DOHH2 (cell line): Measurements from ENCODE around the gene LAMA4.
"Not testable (repeated sequence)": the region's sequence is repeated elsewhere in the genome, so short reads cannot be mapped to it uniquely, and the experiment has no call there.

ENCODE experiments used
- H3F3A ChIP-seq: fragments of 200-600 bp; sonication (generic), shearing (Covaris generic); 2 replicates; pipeline ENCODE4 v1.6.0; 2016; ENCODE audit warnings: antibody characterized with exemption, mild to moderate bottlenecking; ENCODE audit not compliant: control insufficient read depth, insufficient read depth
- H3K27ac ChIP-seq: fragments of 200-600 bp; sonication (generic); 2 replicates; pipeline ENCODE4 v1.5.1; 2014; ENCODE audit warnings: low read depth, mild to moderate bottlenecking, low read length, moderate library complexity
- H3K27me3 ChIP-seq: fragments of 200-600 bp; sonication (generic); 2 replicates; pipeline ENCODE4 v1.6.1; 2014; ENCODE audit warnings: mild to moderate bottlenecking, low read length, mixed read lengths; ENCODE audit not compliant: control insufficient read depth
- H3K36me3 ChIP-seq: fragments of 200-600 bp; sonication (generic); 2 replicates; pipeline ENCODE4 v1.6.1; 2014; ENCODE audit warnings: mild to moderate bottlenecking, low read length, moderate library complexity, mixed read lengths; ENCODE audit not compliant: control insufficient read depth
- H3K4me1 ChIP-seq: fragments of 200-600 bp; sonication (generic); 2 replicates; pipeline ENCODE4 v1.6.1; 2014; ENCODE audit warnings: mild to moderate bottlenecking, low read length, mixed read lengths; ENCODE audit not compliant: control insufficient read depth
- H3K4me2 ChIP-seq: fragments of 200-600 bp; sonication (generic); 2 replicates; pipeline ENCODE4 v1.6.0; 2014; ENCODE audit warnings: mild to moderate bottlenecking, low read length, moderate library complexity
- H3K4me3 ChIP-seq: fragments of 200-600 bp; sonication (generic); 2 replicates; pipeline ENCODE4 v1.5.1; 2014; ENCODE audit warnings: mild to moderate bottlenecking, low read length, mixed read lengths
- H3K79me2 ChIP-seq: fragments of 200-600 bp; sonication (generic); 2 replicates; pipeline ENCODE4 v1.6.1; 2014; ENCODE audit warnings: mild to moderate bottlenecking, low read length, mixed read lengths; ENCODE audit not compliant: control insufficient read depth
- H3K9me2 ChIP-seq: fragments of 200-600 bp; sonication (generic); replicated peaks from 2 replicates; pipeline ENCODE4 v1.6.1; 2014; ENCODE audit warnings: mild to moderate bottlenecking, low read length, mixed read lengths; ENCODE audit not compliant: control insufficient read depth
- H3K9me3 ChIP-seq: fragments of 200-600 bp; sonication (generic); 2 replicates; pipeline ENCODE4 v1.6.1; 2014; ENCODE audit warnings: antibody characterized with exemption, low read length, mixed read lengths; ENCODE audit not compliant: control insufficient read depth, insufficient read depth
- H4K20me1 ChIP-seq: fragments of 200-600 bp; sonication (generic); 2 replicates; pipeline ENCODE4 v1.6.0; 2014; ENCODE audit warnings: low read depth, mild to moderate bottlenecking, antibody characterized with exemption, low read length, moderate library complexity; ENCODE audit not compliant: control insufficient read depth, insufficient read depth
- CTCF ChIP-seq: fragments of 200-600 bp; sonication (generic); IDR thresholded peaks from one replicate; pipeline ENCODE4 v1.5.1; 2014; ENCODE audit warnings: antibody characterized with exemption, mild to moderate bottlenecking, low read depth, low read length; ENCODE audit not compliant: poor library complexity, severe bottlenecking
- EZH2phosphoT487 ChIP-seq: fragments of 200-600 bp; sonication (generic); IDR thresholded peaks from 2 replicates; pipeline ENCODE4 v1.6.1; 2017; ENCODE audit warnings: borderline replicate concordance, mild to moderate bottlenecking, antibody characterized with exemption, low read length, moderate library complexity, mixed read lengths

The LAMA4 gene

GRCh38 chr6:112203577-112204349 is 50.6 kb downstream of the LAMA4 start:
- H3K4me1 ChIP-seq: no peaks in the 10 kb centered on the region
- H3F3A ChIP-seq: no peaks in the 10 kb centered on the region
- H3K9me3 ChIP-seq: no peaks in the 10 kb centered on the region
- no peaks in the 10 kb centered on the region for H4K20me1 ChIP-seq
- H3K4me3 ChIP-seq: no peak overlapping the region
- H3K4me2 ChIP-seq: no peak overlapping the region
- no peaks in the 10 kb centered on the region for H3K27me3 ChIP-seq
- no peaks in the 10 kb centered on the region for H3K36me3 ChIP-seq
- H3K9me2 ChIP-seq: no peaks in the 10 kb centered on the region
- no peak for TF ChIP-seq EZH2phosphoT487
- no peak overlapping the region for H3K27ac ChIP-seq
- no peaks in the 10 kb centered on the region for H3K79me2 ChIP-seq

GRCh38 chr6:112202639-112203341 is 51.6 kb downstream of the LAMA4 start:
- no peak overlapping the region for H3K4me3 ChIP-seq
- H3K27ac ChIP-seq: no peak overlapping the region
- no peaks in the 10 kb centered on the region for H3K9me3 ChIP-seq
- H4K20me1 ChIP-seq: no peaks in the 10 kb centered on the region
- TF ChIP-seq CTCF (no peak), EZH2phosphoT487 (no peak)
- H3K4me1 ChIP-seq: no peaks in the 10 kb centered on the region
- no peak overlapping the region for H3K4me2 ChIP-seq
- H3F3A ChIP-seq: no peaks in the 10 kb centered on the region
- H3K27me3 ChIP-seq: no peaks in the 10 kb centered on the region
- H3K79me2 ChIP-seq: no peaks in the 10 kb centered on the region
- H3K36me3 ChIP-seq: no peaks in the 10 kb centered on the region
- H3K9me2 ChIP-seq: no peaks in the 10 kb centered on the region

- H3K9me2 ChIP-seq, H3K36me3 ChIP-seq, H3K27me3 ChIP-seq, H3K27ac ChIP-seq, H3K4me2 ChIP-seq, H3F3A ChIP-seq, H4K20me1 ChIP-seq, H3K9me3 ChIP-seq, H3K4me1 ChIP-seq, H3K79me2 ChIP-seq, H3K4me3 ChIP-seq: not testable (repeated sequence)
These were observed 54.0 kb downstream of the LAMA4 start for GRCh38 chr6:112200185-112200914.

GRCh38 chr6:112199001-112199403 is 55.4 kb downstream of the LAMA4 start:
- Histone ChIP-seq H3K36me3 (no peaks in the 10 kb centered on the region), H3K4me3 (no peak overlapping the region), H3F3A (no peaks in the 10 kb centered on the region), H3K4me2 (no peak overlapping the region), H4K20me1 (no peaks in the 10 kb centered on the region), H3K9me2 (no peaks in the 10 kb centered on the region), H3K79me2 (no peaks in the 10 kb centered on the region), H3K9me3 (no peaks in the 10 kb centered on the region), H3K4me1 (no peaks in the 10 kb centered on the region), H3K27ac (no peak overlapping the region), H3K27me3 (no peaks in the 10 kb centered on the region)
- TF ChIP-seq EZH2phosphoT487 (no peak), CTCF (no peak)
